Activated CD4-positive, alpha-beta T cell treated with anti-CD3 and anti-CD28 coated beads, Interleukin-2, amount 10 ng/mL, durations not matched to agents 7 days and 5 days (primary cell): ENCODE measurements around the gene PTTG1IP. TPM values are rescaled to one million over a fixed set of nuclear protein-coding genes. Genes with fewer than 3 reads are reported as not detected.
A peak's percentile ranks its signal among the peaks of the same experiment; 100 is the strongest.

Source experiments
- CTCF ChIA-PET: fragments of 350-600 bp; sonication (Branson Sonifier 250); formaldehyde crosslinking; loops from one replicate; lab custom pipeline; 2021; ENCODE audit warnings: antibody characterized with exemption; lab: Charles Lee
- POLR2A ChIA-PET: fragments of 350-600 bp; sonication (Branson Sonifier 250); formaldehyde crosslinking; loops from one replicate; lab custom pipeline; 2021; ENCODE audit warnings: antibody characterized with exemption; lab: Charles Lee
- DNase-seq: peaks from one replicate; pipeline ENCODE4 v3.0.0-alpha.2; 2020
- H3K27ac Mint-ChIP-seq: one replicate; pipeline ENCODE4 v1.8.0; 2021; ENCODE audit warnings: mild to moderate bottlenecking, moderate library complexity, mixed read lengths
- H3K27me3 Mint-ChIP-seq: one replicate; pipeline ENCODE4 v1.8.0; 2021; ENCODE audit warnings: mixed read lengths
- H3K36me3 Mint-ChIP-seq: one replicate; pipeline ENCODE4 v1.8.0; 2021; ENCODE audit warnings: low read depth, mixed read lengths
- H3K4me1 Mint-ChIP-seq: one replicate; pipeline ENCODE4 v1.8.0; 2021; ENCODE audit warnings: mixed read lengths
- H3K4me3 Mint-ChIP-seq: one replicate; pipeline ENCODE4 v1.8.0; 2021; ENCODE audit warnings: mild to moderate bottlenecking, moderate library complexity, mixed read lengths
- H3K9me3 Mint-ChIP-seq: one replicate; pipeline ENCODE4 v1.8.0; 2021; ENCODE audit warnings: mixed read lengths
- total RNA-seq, 2 experiments: library from RNA; stranded (reverse); gene quantifications; one replicate each; pipeline ENCODE4 v1.2.3, GENCODE V29; 2021

PTTG1IP gene
- total RNA-seq, 2 experiments from 2014 or later = 70.2 to 79.9 TPM

DNA sequence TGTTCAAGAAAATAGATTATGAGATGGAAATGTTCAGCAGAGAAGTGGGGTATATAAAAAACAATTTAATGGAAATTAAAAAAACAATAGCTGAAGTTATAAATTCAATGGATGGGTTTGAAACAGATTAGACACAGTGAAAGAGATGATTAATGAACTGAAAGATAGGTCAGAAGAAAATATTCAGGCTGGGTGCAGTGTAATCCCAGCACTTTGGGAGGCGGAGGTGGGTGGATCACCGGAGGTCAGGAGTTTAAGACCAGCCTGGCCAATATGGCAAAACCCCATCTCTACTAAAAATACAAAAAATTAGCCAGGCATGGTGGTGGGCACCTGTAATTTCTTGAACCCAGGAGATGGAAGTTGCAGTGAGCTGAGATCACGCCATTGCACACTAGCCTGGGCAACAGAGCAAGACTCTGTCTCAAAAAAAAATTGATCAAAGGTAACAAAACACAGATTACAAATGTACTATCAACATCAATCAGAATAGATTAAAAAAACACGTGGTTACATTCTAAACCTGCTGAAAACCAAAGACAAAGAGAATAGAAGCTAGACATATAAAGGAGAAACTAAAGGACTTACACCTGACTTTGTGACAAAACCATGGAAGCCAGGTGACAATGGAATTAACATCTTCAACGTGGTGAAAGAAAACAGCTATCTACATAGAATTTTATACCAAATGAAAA, 50.9 kb downstream of the PTTG1IP start:
- ChIA-PET CTCF (interaction anchor here (1.1 kb wide), 1 partner anchor 25 kb away, joined by 4 read pairs; no protein-coding TSS in a partner anchor), POLR2A (no interaction called here)
- no peak for DNase-seq
- Mint-ChIP-seq H3K9me3 (peaks cover 32% of the 10 kb centered on the region), H3K27me3 (peaks cover 9% of the 10 kb centered on the region), H3K27ac (no peak overlapping the region), H3K4me1 (peaks cover 2% of the 10 kb centered on the region), H3K4me3 (no peak overlapping the region), H3K36me3 (peaks cover 2% of the 10 kb centered on the region)

DNA sequence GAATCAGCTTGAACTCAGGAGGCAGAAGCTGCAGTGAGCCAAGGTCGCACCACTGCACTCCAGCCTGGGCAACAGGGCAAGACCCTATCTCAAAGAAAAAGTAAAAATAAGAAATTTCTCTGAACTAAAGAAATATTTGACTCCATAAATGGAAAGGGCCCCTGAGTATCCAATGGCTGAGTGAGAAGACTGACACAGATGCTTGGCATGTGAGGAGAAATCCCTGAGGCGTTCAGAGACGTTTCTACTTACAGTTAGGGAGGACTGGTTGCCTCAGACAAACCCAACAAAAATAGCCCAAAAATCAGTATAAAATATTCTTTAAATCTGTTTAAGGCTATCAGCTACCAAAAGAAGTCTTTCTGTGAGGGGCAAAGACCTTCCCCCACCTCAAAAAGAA, 52.6 kb downstream of the PTTG1IP start:
- POLR2A ChIA-PET = no interaction called here
- peaks cover 2% of the 10 kb centered on the region for H3K27me3 Mint-ChIP-seq
- H3K9me3 Mint-ChIP-seq = peaks cover 22% of the 10 kb centered on the region
- H3K27ac Mint-ChIP-seq = no peak overlapping the region
- CTCF ChIA-PET = interaction anchor here (0.8 kb wide), 1 partner anchor 30 kb away, joined by 3 read pairs; no protein-coding TSS in a partner anchor
- H3K4me3 Mint-ChIP-seq = no peak overlapping the region
- DNase-seq = no peak
- peaks cover 15% of the 10 kb centered on the region for H3K4me1 Mint-ChIP-seq
- H3K36me3 Mint-ChIP-seq = peaks cover 2% of the 10 kb centered on the region

GRCh38 chr21:44819283-44820243, 53.9 kb downstream of the PTTG1IP start:
- H3K9me3 Mint-ChIP-seq = peaks cover 22% of the 10 kb centered on the region
- CTCF ChIA-PET = no interaction called here
- POLR2A ChIA-PET = no interaction called here
- H3K4me1 Mint-ChIP-seq = peaks cover 20% of the 10 kb centered on the region
- peak overlapping the region; percentile 63 for H3K4me3 Mint-ChIP-seq
- H3K36me3 Mint-ChIP-seq = peaks cover 2% of the 10 kb centered on the region
- peak overlapping the region; percentile 80 for H3K27ac Mint-ChIP-seq
- no peak for DNase-seq
- H3K27me3 Mint-ChIP-seq = peaks cover 2% of the 10 kb centered on the region

DNA sequence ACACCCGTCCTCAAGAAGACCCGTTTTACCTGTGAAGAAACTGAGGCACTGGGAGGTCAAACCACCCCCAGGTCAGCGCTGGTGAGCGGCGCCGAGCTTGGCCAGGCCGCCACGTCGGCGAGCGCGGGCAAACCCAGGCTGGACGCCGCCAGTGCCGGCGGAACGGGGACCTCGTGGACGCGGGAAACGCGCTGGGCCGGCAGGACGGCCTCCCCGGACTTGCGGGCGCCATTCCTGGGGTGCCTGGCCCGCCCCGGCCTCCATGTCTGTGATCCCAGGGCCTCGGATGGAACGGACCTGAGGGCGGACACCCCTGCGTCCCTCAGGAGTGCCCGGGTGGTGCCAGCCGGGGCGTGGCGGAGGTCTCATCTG, 54.9 kb downstream of the PTTG1IP start:
- no peak for DNase-seq
- CTCF ChIA-PET = no interaction called here
- H3K27me3 Mint-ChIP-seq = peaks cover 2% of the 10 kb centered on the region

DNA sequence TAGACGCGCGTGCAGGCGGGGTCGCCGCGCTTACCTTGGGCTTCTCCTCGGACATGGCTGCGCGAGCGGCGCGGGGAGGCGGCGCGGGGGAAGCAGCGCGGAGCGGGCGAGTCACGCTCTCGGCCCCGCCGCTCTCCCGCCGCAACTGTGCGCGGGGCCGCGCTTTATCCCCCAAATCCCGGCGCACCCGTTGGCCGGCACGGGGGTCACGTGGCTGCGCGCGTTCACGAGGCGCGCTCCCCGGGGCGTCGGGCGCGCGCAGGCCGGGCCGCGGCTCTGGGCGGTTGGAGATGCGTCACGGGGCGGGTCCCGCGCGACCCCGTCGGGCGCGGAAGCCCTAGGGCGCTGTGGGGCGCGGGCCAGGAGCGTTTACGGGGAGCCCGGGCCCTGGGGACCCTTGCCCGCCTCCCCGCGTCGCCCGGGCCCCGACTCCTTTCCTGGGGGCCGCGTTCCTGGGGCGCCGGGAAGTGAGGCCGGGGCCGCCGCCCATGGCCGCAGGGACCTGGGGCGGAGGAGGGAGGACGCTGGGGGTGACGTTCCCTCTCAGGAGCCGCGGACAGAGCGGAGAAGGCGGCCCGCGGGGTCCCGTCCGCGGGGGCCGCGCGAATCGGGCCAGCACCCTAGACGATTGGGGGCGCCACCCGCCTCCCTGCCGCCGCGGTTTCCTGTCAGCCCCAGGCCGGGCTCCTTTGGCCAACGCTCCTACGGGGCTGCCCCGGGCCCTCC, 55.4 kb downstream of the PTTG1IP start, which contains the start of gene SUMO3:
TSS of gene SUMO3 (minus strand) at position 149 of the 726 bp plus-strand sequence. CDS start at position 55, 94 bp downstream.
- Mint-ChIP-seq H3K36me3 (peaks cover 2% of the 10 kb centered on the region), H3K4me1 (peaks cover 20% of the 10 kb centered on the region), H3K27me3 (peaks cover 2% of the 10 kb centered on the region), H3K4me3 (peak within 1 kb of the TSS; percentile 70), H3K9me3 (peaks cover 15% of the 10 kb centered on the region), H3K27ac (peak within 1 kb of the TSS; percentile 80)
- ChIA-PET CTCF (no interaction called here), POLR2A (no interaction called here)
- peak; percentile 81 for DNase-seq

More for the DNA sequence above, 54.9 kb downstream of the PTTG1IP start:
- Mint-ChIP-seq H3K9me3 (peaks cover 20% of the 10 kb centered on the region), H3K4me1 (peaks cover 20% of the 10 kb centered on the region), H3K27ac (peak overlapping the region; percentile 80), H3K4me3 (peak overlapping the region; percentile 63), H3K36me3 (peaks cover 2% of the 10 kb centered on the region)
- POLR2A ChIA-PET = no interaction called here

GRCh38 chr21:44817506-44817880, 56.0 kb downstream of the PTTG1IP start:
- CTCF ChIA-PET = no interaction called here
- DNase-seq = peak; percentile 93
- Mint-ChIP-seq H3K4me1 (peaks cover 22% of the 10 kb centered on the region), H3K27me3 (peaks cover 2% of the 10 kb centered on the region), H3K9me3 (peaks cover 11% of the 10 kb centered on the region), H3K27ac (peak overlapping the region; percentile 64), H3K36me3 (peaks cover 4% of the 10 kb centered on the region), H3K4me3 (peak overlapping the region; percentile 70)
- POLR2A ChIA-PET = no interaction called here

- DNase-seq = no peak
- peak overlapping the region; percentile 74 for H3K4me3 Mint-ChIP-seq
- H3K27me3 Mint-ChIP-seq = no peaks in the 10 kb centered on the region
- peak overlapping the region; percentile 64 for H3K27ac Mint-ChIP-seq
- peaks cover 5% of the 10 kb centered on the region for H3K9me3 Mint-ChIP-seq
- peaks cover 4% of the 10 kb centered on the region for H3K36me3 Mint-ChIP-seq
- ChIA-PET CTCF (no interaction called here), POLR2A (no interaction called here)
- H3K4me1 Mint-ChIP-seq = peaks cover 24% of the 10 kb centered on the region
These were observed 56.6 kb downstream of the PTTG1IP start for GRCh38 chr21:44816761-44817505.

- no peak overlapping the region for H3K27ac Mint-ChIP-seq
- DNase-seq = no peak
- peaks cover 24% of the 10 kb centered on the region for H3K4me1 Mint-ChIP-seq
- peaks cover 7% of the 10 kb centered on the region for H3K36me3 Mint-ChIP-seq
- ChIA-PET CTCF (interaction anchor here (1.2 kb wide), 2 partner anchors 14 to 16 kb away, joined by 3 to 4 read pairs; partner anchors contain the start of gene UBE2G2), POLR2A (no interaction called here)
- no peaks in the 10 kb centered on the region for H3K27me3 Mint-ChIP-seq
- peak overlapping the region; percentile 74 for H3K4me3 Mint-ChIP-seq
- peaks cover 3% of the 10 kb centered on the region for H3K9me3 Mint-ChIP-seq
These were observed 57.5 kb downstream of the PTTG1IP start for GRCh38 chr21:44815852-44816628.

- POLR2A ChIA-PET = no interaction called here
- H3K27ac Mint-ChIP-seq = no peak overlapping the region
These were observed 58.3 kb downstream of the PTTG1IP start for GRCh38 chr21:44815225-44815624.

DNA sequence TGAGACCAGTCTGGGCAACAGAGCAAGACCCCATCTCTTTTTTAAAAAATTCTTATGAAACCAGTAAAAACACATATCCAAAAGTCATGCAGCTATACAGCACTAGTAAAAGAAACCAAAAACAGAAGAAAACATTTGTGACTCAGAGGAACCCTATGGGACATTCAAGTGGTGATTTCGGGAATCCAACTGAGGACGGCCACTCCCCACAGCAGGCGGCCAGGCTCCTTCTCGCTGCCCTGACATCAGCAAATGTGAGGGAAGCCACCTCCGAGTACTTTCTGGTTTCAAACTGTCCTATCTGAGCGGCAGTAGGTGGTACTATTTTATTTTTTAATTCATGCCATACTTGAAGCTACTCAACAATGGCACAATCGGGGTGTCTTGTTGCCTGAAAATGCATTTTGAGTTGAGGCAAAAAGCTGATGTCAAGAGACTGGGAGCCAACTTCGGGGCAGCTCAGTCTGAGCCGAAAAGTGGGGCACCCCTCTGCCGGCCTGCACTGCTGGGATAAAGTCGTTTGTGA, 58.9 kb downstream of the PTTG1IP start:
- Mint-ChIP-seq H3K4me3 (no peak overlapping the region), H3K36me3 (peaks cover 7% of the 10 kb centered on the region), H3K9me3 (peaks cover 2% of the 10 kb centered on the region), H3K27ac (no peak overlapping the region), H3K4me1 (peaks cover 24% of the 10 kb centered on the region), H3K27me3 (no peaks in the 10 kb centered on the region)
- ChIA-PET POLR2A (no interaction called here), CTCF (interaction anchor here (1.2 kb wide), 1 partner anchor 13 kb away, joined by 4 read pairs; the partner anchor contains the start of gene UBE2G2)
- no peak for DNase-seq

More at GRCh38 chr21:44815225-44815624, 58.3 kb downstream of the PTTG1IP start:
- Mint-ChIP-seq H3K4me3 (no peak overlapping the region), H3K4me1 (peaks cover 24% of the 10 kb centered on the region), H3K36me3 (peaks cover 7% of the 10 kb centered on the region), H3K9me3 (peaks cover 3% of the 10 kb centered on the region), H3K27me3 (no peaks in the 10 kb centered on the region)
- CTCF ChIA-PET = interaction anchor here (1.2 kb wide), 2 partner anchors 14 to 15 kb away, joined by 3 to 4 read pairs; partner anchors contain the start of gene UBE2G2
- no peak for DNase-seq

DNA sequence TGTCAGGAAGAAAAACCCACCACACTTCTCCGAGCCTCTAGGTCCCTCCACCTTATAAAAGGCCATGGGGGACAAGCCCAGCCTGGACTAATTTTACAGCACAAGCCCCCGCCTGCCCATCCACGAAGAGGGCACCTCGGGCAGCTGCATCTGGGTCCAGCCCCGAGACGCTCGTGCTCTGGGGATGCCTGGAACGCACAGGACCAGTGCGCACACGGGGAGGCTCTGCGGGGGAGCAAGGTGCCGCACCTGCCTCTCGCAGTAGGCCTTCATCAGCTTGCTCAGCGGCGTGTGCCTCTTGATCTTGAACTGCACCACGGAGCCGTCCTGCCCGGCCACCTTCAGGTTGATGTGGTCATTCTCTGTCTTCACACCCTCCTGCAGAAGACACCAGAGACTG, 59.8 kb downstream of the PTTG1IP start:
- H3K27ac Mint-ChIP-seq = no peak overlapping the region
- peaks cover 22% of the 10 kb centered on the region for H3K4me1 Mint-ChIP-seq
- ChIA-PET POLR2A (no interaction called here), CTCF (no interaction called here)
- no peak for DNase-seq
- H3K27me3 Mint-ChIP-seq = no peaks in the 10 kb centered on the region
- peaks cover 14% of the 10 kb centered on the region for H3K36me3 Mint-ChIP-seq
- no peak overlapping the region for H3K4me3 Mint-ChIP-seq
- H3K9me3 Mint-ChIP-seq = no peaks in the 10 kb centered on the region
